WTC11 (cell line): ENCODE data around the gene KRTAP3-2. TPM values are rescaled to one million over a fixed set of nuclear protein-coding genes. Genes with fewer than 3 reads are reported as not detected.

Experiments used
- ATAC-seq: fragments of 200-7000 bp; cut with Tn5 transposase; 2 replicates; pipeline ENCODE4 v1.10.0; 2021; ENCODE audit warnings: mild to moderate bottlenecking, moderate library complexity
- CTCF ChIA-PET: fragments of 300-600 bp; sonication (Branson Sonifier 250); formaldehyde crosslinking; loops from one replicate; lab custom pipeline; 2021; ENCODE audit warnings: antibody characterized with exemption; lab: Charles Lee
- POLR2A ChIA-PET: fragments of 350-600 bp; sonication (Branson Sonifier 250); formaldehyde crosslinking; loops from one replicate; lab custom pipeline; 2021; ENCODE audit warnings: antibody characterized with exemption; lab: Charles Lee
- DNase-seq: peaks from one replicate; pipeline ENCODE4 v3.0.0; 2021; ENCODE audit warnings: low spot score
- H3K27ac Mint-ChIP-seq: 2 replicates; pipeline ENCODE4 v1.8.0; 2021; ENCODE audit warnings: mixed read lengths
- H3K27me3 Mint-ChIP-seq: 2 replicates; pipeline ENCODE4 v1.8.0; 2021; ENCODE audit warnings: low read depth, mild to moderate bottlenecking, moderate library complexity, mixed read lengths
- H3K36me3 Mint-ChIP-seq: 2 replicates; pipeline ENCODE4 v1.8.0; 2021; ENCODE audit warnings: mixed read lengths
- H3K4me1 Mint-ChIP-seq: 2 replicates; pipeline ENCODE4 v1.8.0; 2022; ENCODE audit warnings: mixed read lengths
- H3K4me3 Mint-ChIP-seq: 2 replicates; pipeline ENCODE4 v1.8.0; 2021; ENCODE audit warnings: mild to moderate bottlenecking, moderate library complexity, mixed read lengths
- H3K9me3 Mint-ChIP-seq: 2 replicates; pipeline ENCODE4 v1.8.0; 2021; ENCODE audit warnings: mixed read lengths
- GRHL2 ChIP-seq: fragments of 250-450 bp; sonication (Bioruptor Pico); IDR thresholded peaks from 2 replicates; pipeline ENCODE4 v1.8.0; 2022; ENCODE audit warnings: mild to moderate bottlenecking, moderate library complexity; ENCODE audit not compliant: insufficient replicate concordance, severe bottlenecking
- GTF2I ChIP-seq: fragments of 250-450 bp; sonication (Bioruptor Pico); conservative IDR thresholded peaks from 2 replicates; pipeline ENCODE4 v1.4.0; 2021; ENCODE audit warnings: mild to moderate bottlenecking
- NFE2L1 ChIP-seq: sonication (generic); formaldehyde crosslinking; IDR thresholded peaks from 2 replicates; pipeline ENCODE4 v1.8.1; 2023; ENCODE audit warnings: missing genetic modification reagents
- NFYB ChIP-seq: sonication (generic); formaldehyde crosslinking; conservative IDR thresholded peaks from 2 replicates; pipeline ENCODE4 v1.8.0; 2022; ENCODE audit warnings: low read depth, missing genetic modification reagents
- NR2C2 ChIP-seq: sonication (generic); formaldehyde crosslinking; IDR thresholded peaks from 2 replicates; pipeline ENCODE4 v1.8.0; 2022; ENCODE audit warnings: mild to moderate bottlenecking, missing genetic modification reagents
- PRRX2 ChIP-seq: fragments of 250-450 bp; sonication (Bioruptor Pico); IDR thresholded peaks from 2 replicates; pipeline ENCODE4 v1.8.0; 2021; ENCODE audit warnings: mild to moderate bottlenecking
- ZNF263 ChIP-seq: sonication (generic); formaldehyde crosslinking; IDR thresholded peaks from 2 replicates; pipeline ENCODE4 v1.8.1; 2022; ENCODE audit warnings: low read depth, mild to moderate bottlenecking, moderate library complexity, missing genetic modification reagents
- total RNA-seq: library from RNA; stranded (reverse); gene quantifications from 3 replicates; pipeline ENCODE4 v1.2.3, GENCODE V29; 2021
- TF ChIP-seq, protein P1 (sequence below): sonication (generic); formaldehyde crosslinking; IDR thresholded peaks from 2 replicates; pipeline ENCODE4 v1.8.1; 2023; ENCODE audit warnings: mild to moderate bottlenecking, missing genetic modification reagents
- TF ChIP-seq, protein P2 (sequence below): sonication (generic); formaldehyde crosslinking; IDR thresholded peaks from 2 replicates; pipeline ENCODE4 v1.8.0; 2023; ENCODE audit warnings: missing genetic modification reagents, mild to moderate bottlenecking, borderline replicate concordance
- TF ChIP-seq, protein P3 (sequence below): sonication (generic); formaldehyde crosslinking; conservative IDR thresholded peaks from 2 replicates; pipeline ENCODE4 v1.8.1; 2023; ENCODE audit warnings: mild to moderate bottlenecking, low read depth, missing genetic modification reagents, moderate library complexity
- TF ChIP-seq, protein P4 (sequence below): sonication (generic); formaldehyde crosslinking; IDR thresholded peaks from 2 replicates; pipeline ENCODE4 v1.8.0; 2022; ENCODE audit warnings: mild to moderate bottlenecking, missing genetic modification reagents
- TF ChIP-seq, protein P5 (sequence below): sonication (generic); formaldehyde crosslinking; IDR thresholded peaks from 2 replicates; pipeline ENCODE4 v1.8.0; 2023; ENCODE audit warnings: missing genetic modification reagents

Gene KRTAP3-2
- total RNA-seq, 1 experiment from 2014 or later: not detected

DNA sequence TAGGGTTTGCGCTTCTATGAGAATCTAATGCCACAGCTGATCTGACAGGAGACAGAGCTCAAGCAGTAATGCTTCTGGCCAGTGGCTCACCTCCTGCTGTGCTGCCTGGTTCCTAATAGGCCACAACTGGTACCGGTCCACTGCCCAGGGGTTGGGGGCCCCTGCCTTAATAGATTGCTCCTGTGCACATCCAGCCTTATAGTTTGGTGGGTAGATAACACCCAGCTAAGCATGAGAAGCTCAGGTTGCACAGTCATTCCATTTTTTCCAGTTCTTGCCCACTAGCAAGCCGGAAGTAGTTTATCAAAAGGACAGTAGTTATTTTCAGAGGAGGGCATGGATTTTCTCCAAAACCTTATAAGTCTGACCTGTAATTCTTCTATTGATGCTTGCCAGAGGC, 19.7 kb upstream of the KRTAP3-2 start (continued):
- TF ChIP-seq, protein P1, sequence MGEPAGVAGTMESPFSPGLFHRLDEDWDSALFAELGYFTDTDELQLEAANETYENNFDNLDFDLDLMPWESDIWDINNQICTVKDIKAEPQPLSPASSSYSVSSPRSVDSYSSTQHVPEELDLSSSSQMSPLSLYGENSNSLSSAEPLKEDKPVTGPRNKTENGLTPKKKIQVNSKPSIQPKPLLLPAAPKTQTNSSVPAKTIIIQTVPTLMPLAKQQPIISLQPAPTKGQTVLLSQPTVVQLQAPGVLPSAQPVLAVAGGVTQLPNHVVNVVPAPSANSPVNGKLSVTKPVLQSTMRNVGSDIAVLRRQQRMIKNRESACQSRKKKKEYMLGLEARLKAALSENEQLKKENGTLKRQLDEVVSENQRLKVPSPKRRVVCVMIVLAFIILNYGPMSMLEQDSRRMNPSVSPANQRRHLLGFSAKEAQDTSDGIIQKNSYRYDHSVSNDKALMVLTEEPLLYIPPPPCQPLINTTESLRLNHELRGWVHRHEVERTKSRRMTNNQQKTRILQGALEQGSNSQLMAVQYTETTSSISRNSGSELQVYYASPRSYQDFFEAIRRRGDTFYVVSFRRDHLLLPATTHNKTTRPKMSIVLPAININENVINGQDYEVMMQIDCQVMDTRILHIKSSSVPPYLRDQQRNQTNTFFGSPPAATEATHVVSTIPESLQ (CRISPR knock-in tag): no peak
- TF ChIP-seq NR2C2 (CRISPR knock-in tag): no peak
- TF ChIP-seq, protein P2, sequence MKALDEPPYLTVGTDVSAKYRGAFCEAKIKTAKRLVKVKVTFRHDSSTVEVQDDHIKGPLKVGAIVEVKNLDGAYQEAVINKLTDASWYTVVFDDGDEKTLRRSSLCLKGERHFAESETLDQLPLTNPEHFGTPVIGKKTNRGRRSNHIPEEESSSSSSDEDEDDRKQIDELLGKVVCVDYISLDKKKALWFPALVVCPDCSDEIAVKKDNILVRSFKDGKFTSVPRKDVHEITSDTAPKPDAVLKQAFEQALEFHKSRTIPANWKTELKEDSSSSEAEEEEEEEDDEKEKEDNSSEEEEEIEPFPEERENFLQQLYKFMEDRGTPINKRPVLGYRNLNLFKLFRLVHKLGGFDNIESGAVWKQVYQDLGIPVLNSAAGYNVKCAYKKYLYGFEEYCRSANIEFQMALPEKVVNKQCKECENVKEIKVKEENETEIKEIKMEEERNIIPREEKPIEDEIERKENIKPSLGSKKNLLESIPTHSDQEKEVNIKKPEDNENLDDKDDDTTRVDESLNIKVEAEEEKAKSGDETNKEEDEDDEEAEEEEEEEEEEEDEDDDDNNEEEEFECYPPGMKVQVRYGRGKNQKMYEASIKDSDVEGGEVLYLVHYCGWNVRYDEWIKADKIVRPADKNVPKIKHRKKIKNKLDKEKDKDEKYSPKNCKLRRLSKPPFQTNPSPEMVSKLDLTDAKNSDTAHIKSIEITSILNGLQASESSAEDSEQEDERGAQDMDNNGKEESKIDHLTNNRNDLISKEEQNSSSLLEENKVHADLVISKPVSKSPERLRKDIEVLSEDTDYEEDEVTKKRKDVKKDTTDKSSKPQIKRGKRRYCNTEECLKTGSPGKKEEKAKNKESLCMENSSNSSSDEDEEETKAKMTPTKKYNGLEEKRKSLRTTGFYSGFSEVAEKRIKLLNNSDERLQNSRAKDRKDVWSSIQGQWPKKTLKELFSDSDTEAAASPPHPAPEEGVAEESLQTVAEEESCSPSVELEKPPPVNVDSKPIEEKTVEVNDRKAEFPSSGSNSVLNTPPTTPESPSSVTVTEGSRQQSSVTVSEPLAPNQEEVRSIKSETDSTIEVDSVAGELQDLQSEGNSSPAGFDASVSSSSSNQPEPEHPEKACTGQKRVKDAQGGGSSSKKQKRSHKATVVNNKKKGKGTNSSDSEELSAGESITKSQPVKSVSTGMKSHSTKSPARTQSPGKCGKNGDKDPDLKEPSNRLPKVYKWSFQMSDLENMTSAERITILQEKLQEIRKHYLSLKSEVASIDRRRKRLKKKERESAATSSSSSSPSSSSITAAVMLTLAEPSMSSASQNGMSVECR (CRISPR knock-in tag): no peak
- TF ChIP-seq, protein P3, sequence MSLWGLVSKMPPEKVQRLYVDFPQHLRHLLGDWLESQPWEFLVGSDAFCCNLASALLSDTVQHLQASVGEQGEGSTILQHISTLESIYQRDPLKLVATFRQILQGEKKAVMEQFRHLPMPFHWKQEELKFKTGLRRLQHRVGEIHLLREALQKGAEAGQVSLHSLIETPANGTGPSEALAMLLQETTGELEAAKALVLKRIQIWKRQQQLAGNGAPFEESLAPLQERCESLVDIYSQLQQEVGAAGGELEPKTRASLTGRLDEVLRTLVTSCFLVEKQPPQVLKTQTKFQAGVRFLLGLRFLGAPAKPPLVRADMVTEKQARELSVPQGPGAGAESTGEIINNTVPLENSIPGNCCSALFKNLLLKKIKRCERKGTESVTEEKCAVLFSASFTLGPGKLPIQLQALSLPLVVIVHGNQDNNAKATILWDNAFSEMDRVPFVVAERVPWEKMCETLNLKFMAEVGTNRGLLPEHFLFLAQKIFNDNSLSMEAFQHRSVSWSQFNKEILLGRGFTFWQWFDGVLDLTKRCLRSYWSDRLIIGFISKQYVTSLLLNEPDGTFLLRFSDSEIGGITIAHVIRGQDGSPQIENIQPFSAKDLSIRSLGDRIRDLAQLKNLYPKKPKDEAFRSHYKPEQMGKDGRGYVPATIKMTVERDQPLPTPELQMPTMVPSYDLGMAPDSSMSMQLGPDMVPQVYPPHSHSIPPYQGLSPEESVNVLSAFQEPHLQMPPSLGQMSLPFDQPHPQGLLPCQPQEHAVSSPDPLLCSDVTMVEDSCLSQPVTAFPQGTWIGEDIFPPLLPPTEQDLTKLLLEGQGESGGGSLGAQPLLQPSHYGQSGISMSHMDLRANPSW: no peak

DNA sequence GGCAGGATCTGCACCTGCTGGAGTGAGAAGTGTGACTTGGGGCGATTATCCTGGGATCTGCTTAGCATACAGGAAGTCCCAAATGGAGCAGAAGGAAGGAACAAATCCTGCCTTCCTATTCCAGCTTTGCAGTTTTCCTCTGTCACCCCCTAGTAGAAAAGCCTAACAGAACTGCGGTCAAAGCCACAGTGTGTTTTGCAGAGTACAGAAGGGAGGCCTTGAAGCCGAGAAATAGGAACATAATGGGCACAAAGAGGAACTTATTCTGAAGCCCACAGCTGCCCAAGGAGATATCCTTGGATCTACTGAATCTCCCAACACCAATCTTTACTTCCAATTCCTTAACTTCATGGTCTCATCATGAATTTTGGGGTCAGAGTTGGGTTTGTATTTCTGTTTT, 18.8 kb upstream of the KRTAP3-2 start:
- TF ChIP-seq PRRX2 (no peak), ZNF263 (CRISPR knock-in tag) (no peak), GTF2I (CRISPR knock-in tag) (no peak), NFE2L1 (CRISPR knock-in tag) (no peak), NFYB (no peak), GRHL2 (CRISPR knock-in tag) (no peak)
- TF ChIP-seq, protein P1 (CRISPR knock-in tag): no peak
- TF ChIP-seq, protein P4, sequence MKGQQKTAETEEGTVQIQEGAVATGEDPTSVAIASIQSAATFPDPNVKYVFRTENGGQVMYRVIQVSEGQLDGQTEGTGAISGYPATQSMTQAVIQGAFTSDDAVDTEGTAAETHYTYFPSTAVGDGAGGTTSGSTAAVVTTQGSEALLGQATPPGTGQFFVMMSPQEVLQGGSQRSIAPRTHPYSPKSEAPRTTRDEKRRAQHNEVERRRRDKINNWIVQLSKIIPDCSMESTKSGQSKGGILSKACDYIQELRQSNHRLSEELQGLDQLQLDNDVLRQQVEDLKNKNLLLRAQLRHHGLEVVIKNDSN (CRISPR knock-in tag): no peak
- TF ChIP-seq, protein P5, sequence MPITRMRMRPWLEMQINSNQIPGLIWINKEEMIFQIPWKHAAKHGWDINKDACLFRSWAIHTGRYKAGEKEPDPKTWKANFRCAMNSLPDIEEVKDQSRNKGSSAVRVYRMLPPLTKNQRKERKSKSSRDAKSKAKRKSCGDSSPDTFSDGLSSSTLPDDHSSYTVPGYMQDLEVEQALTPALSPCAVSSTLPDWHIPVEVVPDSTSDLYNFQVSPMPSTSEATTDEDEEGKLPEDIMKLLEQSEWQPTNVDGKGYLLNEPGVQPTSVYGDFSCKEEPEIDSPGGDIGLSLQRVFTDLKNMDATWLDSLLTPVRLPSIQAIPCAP (CRISPR knock-in tag): no peak
- TF ChIP-seq, all 79 proteins: peak for 0
- H3K9me3 Mint-ChIP-seq: peaks cover 13% of the 10 kb centered on the region
- H3K27ac Mint-ChIP-seq: no peak overlapping the region
- ChIA-PET CTCF (interaction anchor here (1.0 kb wide), 1 partner anchor 644 kb away, joined by 3 read pairs; no protein-coding TSS in a partner anchor), POLR2A (no interaction called here)
- H3K4me3 Mint-ChIP-seq: no peak overlapping the region
- H3K27me3 Mint-ChIP-seq: no peaks in the 10 kb centered on the region
- H3K36me3 Mint-ChIP-seq: no peaks in the 10 kb centered on the region
- DNase-seq (no peak), ATAC-seq (no peak)
- H3K4me1 Mint-ChIP-seq: no peaks in the 10 kb centered on the region
